Aorta (tissue), 5 donors: Measurements from ENCODE around the gene MAP2K5. TPM values are rescaled to one million over a fixed set of nuclear protein-coding genes. Genes with fewer than 3 reads are reported as not detected.
A peak's percentile ranks its signal among the peaks of the same experiment; 100 is the strongest.

ENCODE experiments used
- ATAC-seq: fragments of 200-7000 bp; cut with Tn5 transposase; one replicate; pipeline ENCODE4 v1.9.1; 2022; ENCODE audit warnings: moderate library complexity; ENCODE audit not compliant: low FRiP score
- DNase-seq, 2 donors: peaks; one replicate each; pipeline ENCODE4 v3.0.0-alpha.2; 2020
- H3K27ac ChIP-seq, 2 donors: one replicate each; pipeline ENCODE4 v1.5.1; 2013; ENCODE audit warnings: low read length in 2 of 2, mild to moderate bottlenecking in 2 of 2, moderate library complexity in 2 of 2, control low read depth in 1 of 2, inconsistent platforms in 1 of 2, low read depth in 1 of 2
- H3K27me3 ChIP-seq, 2 donors: one replicate each; pipeline ENCODE4 v1.6.1; 2013; ENCODE audit warnings: control low read depth in 1 of 2, low read length in 1 of 2, mild to moderate bottlenecking in 1 of 2, moderate library complexity in 1 of 2; ENCODE audit not compliant: insufficient read depth in 2 of 2, control insufficient read depth in 1 of 2
- H3K36me3 ChIP-seq, 2 donors: one replicate each; pipeline ENCODE4 v1.6.1; 2013; ENCODE audit warnings: control low read depth in 1 of 2, low read length in 1 of 2, mild to moderate bottlenecking in 1 of 2; ENCODE audit not compliant: insufficient read depth in 2 of 2, control insufficient read depth in 1 of 2
- H3K4me1 ChIP-seq, 2 donors: one replicate each; pipeline ENCODE4 v1.6.1; 2013; ENCODE audit warnings: low read length in 2 of 2, control low read depth in 1 of 2, mild to moderate bottlenecking in 1 of 2, moderate library complexity in 1 of 2; ENCODE audit not compliant: insufficient read depth in 2 of 2, control insufficient read depth in 1 of 2
- H3K4me3 ChIP-seq, 2 donors: one replicate each; pipeline ENCODE4 v1.5.1; 2013; ENCODE audit warnings: low read length in 2 of 2, control low read depth in 1 of 2, mild to moderate bottlenecking in 1 of 2
- H3K9me3 ChIP-seq: one replicate; pipeline ENCODE4 v1.6.1; 2013; ENCODE audit warnings: mild to moderate bottlenecking, low read length; ENCODE audit not compliant: control insufficient read depth
- WGBS, 2 donors: extraction: QIAGEN DNeasy Blood & Tissue Kit; methylation state at CpG; one replicate each; pipeline ENCODE4 v1.1.7; 2013; 5-methylcytosine and 5-hydroxymethylcytosine counted together
- intact Hi-C, 2 donors: fragments of 100-400 bp; cut with DNase I; formaldehyde crosslinking; loops; one replicate each; pipeline versions ENCODE4 v1.14.2 to v1.15.0; 2022
- polyA plus RNA-seq, 2 donors: library from polyadenylated mRNA; stranded (reverse); fragments of 200-250 nt; gene quantifications; one replicate each; pipeline ENCODE4 v1.2.3, GENCODE V29; 2013
- total RNA-seq, 2 donors: library from RNA; stranded (reverse); fragmentation: NEBNext Ultra II Directional; extraction: Animal tissue kit (Norgen Biotek cat#: 25700); gene quantifications; one replicate each; pipeline ENCODE4 v1.2.1, GENCODE V29; 2021
- donor health status: healthy with polysubstance abuse.
- donor health status: Bipolar disorder and iron deficiency.
- donor health status: DM: no; HTN: no; CAD: no.
- donor health status: DM: no; HTN: no; CAD: no.
- donor health status: DM: yes; HTN: yes; CAD: no.

MAP2K5 gene
- total and polyA plus RNA-seq, 4 donors = 7.3 to 29.2 (median 17.1) TPM

DNA sequence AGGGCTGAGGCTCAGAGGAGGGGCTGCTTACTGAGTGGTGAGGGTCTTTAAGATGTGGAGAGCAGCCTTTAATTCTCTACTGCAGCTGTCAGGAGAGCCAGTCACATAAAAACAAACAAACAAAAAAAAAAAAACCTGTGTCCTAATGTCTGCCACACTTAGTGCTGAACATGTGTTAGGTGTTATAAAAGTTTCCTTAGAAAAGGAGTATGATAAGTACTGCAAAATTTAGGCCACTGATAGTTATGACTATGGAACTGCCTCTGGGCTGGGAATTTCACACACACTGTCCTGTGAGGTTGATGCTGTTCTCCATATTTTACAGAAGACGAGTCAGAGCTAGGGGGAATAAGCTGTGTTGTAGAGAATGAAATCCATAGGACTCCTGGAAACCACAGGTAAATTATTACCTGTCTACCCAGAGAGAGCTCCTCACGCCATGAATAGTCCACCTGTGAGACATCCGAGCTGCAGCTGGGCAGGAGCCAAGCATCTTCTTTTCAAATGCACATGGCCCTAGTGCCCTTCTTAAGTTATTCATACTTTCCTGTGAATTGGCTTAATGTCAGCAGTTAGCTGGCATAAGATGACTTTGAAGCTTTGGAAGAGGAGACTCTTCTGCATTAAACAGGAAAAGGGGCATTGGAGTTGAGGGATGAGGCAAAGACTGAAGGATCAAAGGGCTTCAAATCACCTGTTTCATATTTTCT, 248.3 kb downstream of the MAP2K5 start:
- intact Hi-C loops = no loop called here
- 97 to 98% methylated on average over 3 of the region's 3 CpGs for WGBS, 2 donors

DNA sequence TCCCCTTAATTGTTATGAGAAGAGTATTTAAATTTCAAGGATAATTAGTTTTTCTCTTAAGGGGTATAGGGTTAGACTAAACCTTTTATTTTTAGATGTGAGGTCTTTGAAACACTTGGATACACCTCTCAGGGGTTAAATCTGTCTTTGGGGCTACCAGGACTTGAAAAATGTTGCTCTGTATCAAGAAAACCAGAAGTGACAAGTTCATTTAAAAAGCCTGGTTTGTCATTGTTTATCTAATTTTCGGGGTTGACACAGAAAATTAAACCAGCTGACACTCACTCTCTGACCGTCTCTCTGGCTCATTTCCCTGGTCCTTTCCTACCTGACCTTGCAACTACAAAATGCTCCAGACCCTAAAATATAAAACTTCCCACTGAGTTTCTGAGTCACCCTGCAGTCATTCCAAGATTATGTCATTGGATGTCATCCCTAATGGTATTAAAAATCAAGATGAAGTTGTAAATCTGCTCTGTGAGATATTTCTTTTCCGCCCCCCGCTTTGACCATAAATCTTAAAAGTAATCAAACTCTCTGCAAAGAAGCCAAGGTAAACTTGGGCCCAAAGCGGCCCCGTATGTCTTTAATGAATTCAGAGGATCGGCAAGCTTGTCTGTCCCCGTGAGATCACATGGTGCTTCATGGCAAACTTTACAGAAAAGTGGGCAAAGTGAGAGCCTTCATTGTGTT, 249.9 kb downstream of the MAP2K5 start:
- no peaks in the 10 kb centered on the region for H3K4me1 ChIP-seq
- no peak overlapping the region for H3K4me3 ChIP-seq

More for the DNA sequence above, 248.3 kb downstream of the MAP2K5 start:
- H3K4me3 ChIP-seq = no peak overlapping the region
- H3K36me3 ChIP-seq = peaks cover 0 to 9% of the 10 kb centered on the region in 2 donors
- H3K27ac ChIP-seq = no peak overlapping the region
- ATAC-seq (no peak), DNase-seq (no peak)
- H3K9me3 ChIP-seq = no peaks in the 10 kb centered on the region
- H3K27me3 ChIP-seq = no peaks in the 10 kb centered on the region
- no peaks in the 10 kb centered on the region for H3K4me1 ChIP-seq

DNA sequence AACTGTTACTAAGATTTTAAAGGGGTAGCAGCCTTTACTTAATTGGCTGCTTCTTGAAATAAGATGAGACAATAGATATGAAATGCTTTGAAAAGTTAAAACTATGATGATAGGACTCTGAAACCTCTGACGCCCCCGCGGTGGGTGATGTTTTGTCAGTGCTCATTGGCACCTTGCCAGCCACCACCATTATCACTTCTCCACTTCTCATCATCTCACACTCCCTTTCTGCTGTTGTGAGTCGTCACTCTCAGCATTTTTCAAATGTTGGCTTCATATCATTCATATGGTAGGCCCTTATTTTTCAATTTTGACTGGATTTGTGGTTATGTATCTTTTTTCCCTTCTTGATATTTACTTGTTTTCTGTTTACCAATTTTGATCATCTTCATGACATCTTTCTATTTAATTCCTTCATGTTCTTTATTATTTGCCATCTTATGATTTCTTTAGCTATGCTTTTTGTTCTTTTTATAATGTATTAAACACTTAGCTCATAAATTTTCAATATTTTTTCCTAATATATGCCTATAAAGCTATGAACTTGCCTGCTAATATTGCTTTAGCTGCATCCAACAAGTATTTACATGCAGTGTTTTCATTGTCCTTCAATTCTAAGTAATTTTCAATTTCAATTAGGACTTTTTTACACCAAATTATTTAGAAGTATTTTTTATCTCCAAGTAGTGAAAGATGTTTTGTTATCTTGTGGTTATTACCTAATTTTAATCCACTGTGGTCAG, 252.5 kb downstream of the MAP2K5 start:
- no peak for DNase-seq
- Histone ChIP-seq H3K4me3 (no peak overlapping the region), H3K9me3 (no peaks in the 10 kb centered on the region), H3K27ac (no peak overlapping the region), H3K27me3 (no peaks in the 10 kb centered on the region), H3K4me1 (no peaks in the 10 kb centered on the region), H3K36me3 (peaks cover 1 to 9% of the 10 kb centered on the region in 2 donors)
- no peak for ATAC-seq
- 92 to 96% methylated on average over 4 of the region's 4 CpGs for WGBS, 2 donors
- intact Hi-C loops = no loop called here

More for the DNA sequence above, 249.9 kb downstream of the MAP2K5 start:
- Histone ChIP-seq H3K9me3 (no peaks in the 10 kb centered on the region), H3K27me3 (no peaks in the 10 kb centered on the region), H3K27ac (no peak overlapping the region), H3K36me3 (peaks cover 1 to 9% of the 10 kb centered on the region in 2 donors)
- no peak for ATAC-seq
- 43 to 63% methylated on average over 8 of the region's 8 CpGs for WGBS, 2 donors
- intact Hi-C loops = no loop called here
- no peak for DNase-seq

DNA sequence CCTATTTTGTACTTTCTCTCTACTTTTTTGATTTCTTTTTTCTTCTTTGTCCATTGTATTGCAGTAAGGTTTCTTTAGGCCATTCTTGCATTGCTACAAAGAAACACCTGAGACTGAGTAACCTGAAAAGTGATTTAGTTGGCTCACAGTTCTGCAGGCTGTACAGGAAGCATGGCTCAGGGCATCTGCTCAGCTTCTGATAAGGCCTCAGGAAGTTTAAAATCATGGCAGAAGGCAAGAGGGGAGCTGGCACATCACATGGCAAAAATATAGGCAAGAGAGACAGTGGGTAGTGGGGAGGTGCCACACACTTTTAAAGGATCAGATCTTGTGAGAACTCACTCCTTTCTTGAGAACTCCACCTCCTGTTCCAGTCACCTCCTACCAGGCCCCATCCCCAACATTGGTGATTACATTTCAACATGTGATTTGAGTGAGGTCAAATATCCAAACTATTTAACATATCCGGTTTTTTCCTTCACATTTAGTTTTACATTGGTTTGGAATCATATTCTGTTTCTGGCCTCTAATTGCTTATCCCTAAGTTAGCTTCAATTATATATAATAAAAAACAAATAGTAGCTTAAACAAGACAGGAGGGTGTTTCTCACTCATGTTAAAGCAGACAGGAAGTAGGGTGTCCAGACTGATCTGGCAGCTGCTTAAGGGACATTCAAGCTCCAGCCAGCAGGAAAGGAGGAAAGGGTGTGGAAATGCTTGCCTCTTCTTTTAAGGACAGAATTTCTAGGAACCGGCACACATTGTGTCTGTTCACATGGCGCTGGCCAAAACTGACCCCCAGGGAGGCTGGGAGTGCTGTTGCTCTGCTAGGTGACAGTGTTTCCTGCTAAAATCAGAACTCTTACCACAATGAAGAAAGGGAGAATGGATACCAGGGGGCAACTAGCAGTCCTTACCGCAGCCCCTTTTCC, 254.0 kb downstream of the MAP2K5 start:
- 66 to 80% methylated on average over 4 of the region's 4 CpGs for WGBS, 2 donors
- H3K9me3 ChIP-seq = no peaks in the 10 kb centered on the region
- H3K4me3 ChIP-seq = no peak overlapping the region
- no peaks in the 10 kb centered on the region for H3K27me3 ChIP-seq
- H3K27ac ChIP-seq = no peak overlapping the region
- no peak for DNase-seq
- peaks cover 1 to 4% of the 10 kb centered on the region in 2 donors for H3K36me3 ChIP-seq
- intact Hi-C loops = no loop called here
- no peak for ATAC-seq
- no peaks in the 10 kb centered on the region for H3K4me1 ChIP-seq

DNA sequence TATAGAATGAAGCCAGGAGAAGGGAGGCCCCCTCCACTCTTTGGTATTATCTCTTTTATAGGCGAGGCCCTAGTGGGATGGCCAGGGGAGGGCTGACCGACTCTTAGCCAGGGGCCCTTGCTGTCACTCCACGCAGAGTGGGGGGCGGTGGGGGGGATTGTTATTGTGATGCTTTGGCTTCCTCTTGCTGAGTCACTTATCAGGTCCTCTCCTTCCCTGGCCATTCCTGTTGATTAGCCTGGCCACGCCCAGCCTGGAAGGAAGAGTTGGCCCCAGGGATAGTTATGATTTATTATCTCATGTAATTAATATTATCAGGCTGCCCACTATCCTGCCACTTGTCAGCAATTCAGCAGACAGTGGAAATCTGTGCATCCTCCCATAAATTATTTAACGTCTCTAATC, 257.3 kb downstream of the MAP2K5 start:
- ATAC-seq (no peak), DNase-seq (no peak)
- H3K27ac ChIP-seq = no peak overlapping the region
- H3K27me3 ChIP-seq = no peaks in the 10 kb centered on the region
- intact Hi-C loops = no loop called here
- 67 to 80% methylated on average over 6 of the region's 6 CpGs for WGBS, 2 donors
- H3K36me3 ChIP-seq = peaks cover 0 to 3% of the 10 kb centered on the region in 2 donors
- H3K9me3 ChIP-seq = no peaks in the 10 kb centered on the region
- H3K4me1 ChIP-seq = no peaks in the 10 kb centered on the region
- no peak overlapping the region for H3K4me3 ChIP-seq

DNA sequence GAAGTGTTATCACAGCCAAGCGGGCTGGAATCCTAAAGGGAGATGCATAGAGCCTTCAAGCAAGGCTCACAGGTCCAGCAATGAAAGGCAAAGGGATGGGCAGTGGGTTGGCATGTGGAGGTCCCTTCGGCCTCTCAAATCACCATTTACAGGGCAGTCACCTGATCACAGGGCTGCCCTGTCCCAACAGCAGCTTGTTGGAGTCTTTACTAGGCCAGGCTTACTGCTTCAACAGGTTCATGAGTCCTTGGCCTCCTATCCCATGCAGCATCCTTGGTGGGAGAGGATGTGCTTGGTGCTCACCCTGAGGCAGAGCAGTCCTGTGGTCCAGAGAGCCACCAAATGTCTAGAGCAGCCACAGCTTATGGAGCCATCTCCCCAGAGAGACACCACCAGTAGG, 258.6 kb downstream of the MAP2K5 start:
- intact Hi-C loops = no loop called here
- Histone ChIP-seq H3K4me1 (no peaks in the 10 kb centered on the region), H3K9me3 (no peaks in the 10 kb centered on the region), H3K27me3 (no peaks in the 10 kb centered on the region), H3K36me3 (peaks cover 0 to 3% of the 10 kb centered on the region in 2 donors), H3K27ac (no peak overlapping the region), H3K4me3 (no peak overlapping the region)
- DNase-seq = no peak
- WGBS, 2 donors = 95 to 97% methylated on average over 2 of the region's 2 CpGs
- no peak for ATAC-seq

DNA sequence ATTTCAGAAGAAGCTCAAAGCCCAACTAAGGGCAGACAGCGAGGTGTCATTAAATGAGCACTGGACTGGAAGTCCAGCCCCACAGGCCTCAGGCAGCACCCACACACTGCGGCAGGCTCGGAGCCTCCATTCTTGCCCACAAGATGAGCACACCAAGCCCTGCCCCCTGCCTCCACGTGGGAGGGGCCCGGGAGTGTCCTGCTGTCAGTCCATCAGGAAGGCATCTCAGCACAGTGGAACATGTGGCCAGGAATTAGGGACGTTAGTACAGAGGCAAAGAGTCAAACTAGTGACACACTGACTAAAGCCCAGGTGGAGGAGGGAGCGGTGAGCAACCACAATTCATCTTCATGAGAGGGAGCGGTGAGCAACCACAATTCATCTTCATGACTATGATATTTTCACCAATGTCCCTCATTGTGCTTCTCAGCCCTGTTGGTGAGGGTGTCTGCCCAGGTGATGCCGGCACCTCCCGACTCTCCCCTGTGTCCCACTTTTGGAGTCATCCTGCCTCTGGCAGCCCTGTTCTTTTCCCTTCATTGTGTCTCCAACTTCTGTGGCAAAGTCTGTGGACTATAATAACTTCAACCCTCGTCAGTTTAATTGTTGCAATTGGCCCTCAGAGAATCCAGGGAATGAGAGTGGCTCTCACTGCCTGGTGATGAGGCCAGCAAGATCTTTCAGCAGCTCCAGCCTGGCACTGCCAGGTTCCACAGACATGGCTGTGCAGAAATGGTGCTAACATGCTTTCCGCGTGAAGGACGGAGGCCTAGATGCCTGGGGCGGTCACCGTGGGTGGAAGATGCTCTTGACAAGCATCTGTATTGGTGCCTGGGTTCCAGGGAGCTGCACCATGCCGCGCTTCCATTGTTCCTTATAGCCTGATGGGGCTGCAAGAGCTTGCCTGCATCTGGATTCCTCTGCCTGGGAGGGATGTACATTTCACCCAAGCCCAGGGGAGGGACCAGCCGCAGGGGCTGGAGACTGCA, 259.7 kb downstream of the MAP2K5 start:
- no peak overlapping the region for H3K27ac ChIP-seq
- DNase-seq (peak in 1 of 2 donors; percentile 55), ATAC-seq (no peak)
- no peaks in the 10 kb centered on the region for H3K4me1 ChIP-seq
- no peaks in the 10 kb centered on the region for H3K9me3 ChIP-seq
- 85% methylated on average over 19 of the region's 19 CpGs for WGBS, 2 donors
- peaks cover 0 to 2% of the 10 kb centered on the region in 2 donors for H3K36me3 ChIP-seq
- intact Hi-C loops = no loop called here
- H3K27me3 ChIP-seq = no peaks in the 10 kb centered on the region
- no peak overlapping the region for H3K4me3 ChIP-seq
